VCaP (cell line): ENCODE data around the gene PXMP4.

Experiments
- H3K27ac ChIP-seq: fragments of 450-650 bp; 2 replicates; pipeline ENCODE4 v1.5.1; 2017
- CTCF ChIP-seq: fragments of 450-650 bp; conservative IDR thresholded peaks from 2 replicates; pipeline ENCODE4 v1.5.1; 2017; ENCODE audit warnings: mild to moderate bottlenecking, moderate library complexity

PXMP4 gene

GRCh38 chr20:33662172-33662571 is 57.9 kb downstream of the PXMP4 start, which contains the start of gene C20orf144:
Gene C20orf144 (plus strand): TSS chr20:33662327. CDS start chr20:33662346, 19 bp downstream.
- peak within 1 kb of the TSS; percentile 98 for H3K27ac ChIP-seq
- no peak for TF ChIP-seq CTCF

- TF ChIP-seq CTCF, result no peak
These were observed 59.4 kb downstream of the PXMP4 start for GRCh38 chr20:33660685-33661058.

DNA sequence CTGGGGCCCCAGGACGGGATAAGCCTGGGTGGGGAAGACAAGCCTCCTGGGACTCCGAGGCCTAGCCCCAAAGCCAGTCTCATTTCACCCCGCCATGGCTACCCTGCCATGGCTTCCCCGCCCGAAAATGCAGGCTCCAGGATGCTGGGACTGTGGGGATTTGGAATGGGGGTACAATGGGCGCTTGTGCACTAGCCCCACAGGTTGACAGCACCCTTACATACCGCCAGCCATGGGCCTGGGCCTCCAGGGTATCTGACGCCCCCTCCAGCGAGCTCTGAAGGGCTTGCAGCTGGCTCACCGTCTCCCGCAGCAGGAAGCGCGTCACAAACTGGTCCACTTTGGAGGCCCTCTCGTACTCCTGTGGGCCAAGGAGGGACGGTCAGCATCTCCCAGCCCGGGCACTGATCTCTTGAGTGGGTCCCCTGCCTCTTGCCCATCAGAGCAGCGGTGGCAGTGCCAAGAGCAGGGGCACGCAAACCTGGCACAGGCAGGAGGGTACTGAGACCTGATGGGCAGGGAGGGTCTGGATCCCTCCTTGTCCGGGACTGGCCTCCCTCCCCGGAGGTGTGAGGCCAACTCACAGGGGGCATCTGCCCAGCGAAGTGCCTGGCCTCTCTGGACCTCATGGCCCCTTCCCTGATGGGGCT is 60.0 kb downstream of the PXMP4 start:
- TF ChIP-seq CTCF, result no peak
- no peak overlapping the region for H3K27ac ChIP-seq

More at GRCh38 chr20:33660685-33661058, 59.4 kb downstream of the PXMP4 start:
- H3K27ac ChIP-seq, result no peak overlapping the region; the same call in 1 of the 2 replicates

GRCh38 chr20:33659341-33660034 is 60.6 kb downstream of the PXMP4 start:
- no peak for TF ChIP-seq CTCF
- no peak overlapping the region for H3K27ac ChIP-seq

- no peak for TF ChIP-seq CTCF
- H3K27ac ChIP-seq, result no peak overlapping the region
These were observed 61.2 kb downstream of the PXMP4 start for GRCh38 chr20:33658929-33659328.

- H3K27ac ChIP-seq, result no peak overlapping the region
- TF ChIP-seq CTCF, result no peak
These were observed 61.6 kb downstream of the PXMP4 start for GRCh38 chr20:33658510-33658909.

- 0 out of 2 replicates have a peak overlapping the region, but pooled peaks have one; percentile 3 for H3K27ac ChIP-seq
- TF ChIP-seq CTCF, result no peak
These were observed 62.4 kb downstream of the PXMP4 start for GRCh38 chr20:33657704-33658095.
